H1 (cell line): ENCODE measurements around the gene PGPEP1. TPM values are rescaled to one million over a fixed set of nuclear protein-coding genes. Genes with fewer than 3 reads are reported as not detected.
A peak's percentile ranks its signal among the peaks of the same experiment; 100 is the strongest.

ENCODE experiments used
- CTCF ChIA-PET: fragments of 300-600 bp; sonication (Branson Sonifier 250); formaldehyde crosslinking; loops from one replicate; lab custom pipeline; 2021; ENCODE audit not compliant: partially characterized antibody; lab: Charles Lee
- POLR2A ChIA-PET: fragments of 300-600 bp; sonication (Branson Sonifier 250); formaldehyde crosslinking; loops from one replicate; lab custom pipeline; 2021; ENCODE audit warnings: inconsistent platforms; ENCODE audit not compliant: partially characterized antibody; lab: Charles Lee
- DNase-seq, 2 experiments: peaks; one replicate each; pipeline versions ENCODE4 v3.0.0 to v3.0.0-alpha.2; 2010 to 2022; ENCODE audit warnings: low spot score in 2 of 2, low read depth in 1 of 2, mixed read lengths in 1 of 2
- FAIRE-seq: peaks from 2 replicates; lab custom pipeline; 2011; peaks lifted over from hg19 to GRCh38; lab: Jason Lieb, UNC
- H2AFZ ChIP-seq: 2 replicates; pipeline ENCODE4 v1.8.1; 2012; ENCODE audit warnings: low read length, inconsistent platforms
- H2AK5ac ChIP-seq: 2 replicates; pipeline ENCODE4 v1.6.1; 2013; ENCODE audit warnings: low read depth, low read length
- H2BK120ac ChIP-seq: replicated peaks from 2 replicates; pipeline ENCODE3; 2013; ENCODE audit warnings: low read depth, low read length, inconsistent platforms
- H2BK12ac ChIP-seq: 2 replicates; pipeline ENCODE4 v1.6.1; 2013; ENCODE audit warnings: low read depth, low read length
- H2BK15ac ChIP-seq: 2 replicates; pipeline ENCODE4 v1.6.1; 2013; ENCODE audit warnings: low read length
- H2BK20ac ChIP-seq: 2 replicates; pipeline ENCODE4 v1.6.1; 2013; ENCODE audit warnings: low read length
- H2BK5ac ChIP-seq: 2 replicates; pipeline ENCODE4 v1.6.1; 2013; ENCODE audit warnings: low read depth, low read length
- H3K14ac ChIP-seq: 2 replicates; pipeline ENCODE4 v1.6.1; 2013; ENCODE audit warnings: inconsistent platforms; ENCODE audit not compliant: insufficient read length
- H3K18ac ChIP-seq: 2 replicates; pipeline ENCODE4 v1.6.1; 2013; ENCODE audit warnings: low read length; ENCODE audit errors: extremely low read depth
- H3K23ac ChIP-seq: 2 replicates; pipeline ENCODE4 v1.6.1; 2013; ENCODE audit warnings: inconsistent platforms; ENCODE audit not compliant: insufficient read length
- H3K23me2 ChIP-seq: 2 replicates; pipeline ENCODE4 v1.6.1; 2013; ENCODE audit warnings: low read depth, low read length
- H3K27ac ChIP-seq: 2 replicates; pipeline ENCODE4 v1.6.1; 2011; ENCODE audit warnings: low read depth, low read length, inconsistent platforms
- H3K27me3 ChIP-seq, 4 experiments: replicated peaks in 1 of 4; 1 replicate in 1 of 4; 2 replicates in 3 of 4; pipeline versions ENCODE4 v1.6.1 to v1.8.1; 2011 to 2013; ENCODE audit warnings: low read length in 3 of 4, mild to moderate bottlenecking in 3 of 4, inconsistent platforms in 2 of 4, mixed read lengths in 2 of 4, moderate library complexity in 1 of 4; ENCODE audit not compliant: control insufficient read depth in 3 of 4, insufficient read depth in 3 of 4; ENCODE audit errors: extremely low read depth in 1 of 4
- H3K36me3 ChIP-seq, 4 experiments: 2 replicates each; pipeline versions ENCODE4 v1.6.1 to v1.8.1; 2011 to 2013; ENCODE audit warnings: mild to moderate bottlenecking in 4 of 4, low read length in 3 of 4, moderate library complexity in 2 of 4, control low read depth in 1 of 4, inconsistent platforms in 1 of 4; ENCODE audit not compliant: insufficient read depth in 4 of 4, control insufficient read depth in 2 of 4
- H3K4ac ChIP-seq: replicated peaks from 2 replicates; pipeline ENCODE3; 2013; ENCODE audit warnings: low read length, low read depth, mixed read lengths, inconsistent platforms; ENCODE audit not compliant: insufficient read length
- H3K4me1 ChIP-seq, 4 experiments: replicated peaks in 1 of 4; 1 replicate in 1 of 4; 2 replicates in 3 of 4; pipeline versions ENCODE4 v1.6.1 to v1.8.1; 2011 to 2013; ENCODE audit warnings: low read length in 3 of 4, inconsistent platforms in 2 of 4, mixed read lengths in 1 of 4; ENCODE audit not compliant: insufficient read depth in 4 of 4, control insufficient read depth in 3 of 4
- H3K4me2 ChIP-seq, 2 experiments: 2 replicates each; pipeline versions ENCODE4 v1.6.1 to v1.8.1; 2011 to 2013; ENCODE audit warnings: low read depth in 2 of 2, low read length in 2 of 2, control low read depth in 1 of 2, inconsistent platforms in 1 of 2, mild to moderate bottlenecking in 1 of 2; ENCODE audit not compliant: insufficient read depth in 1 of 2
- H3K4me3 ChIP-seq, 4 experiments: fragments of 200-600, 300-600 bp in 1 of 4; sonication (generic), shearing (Covaris generic), sonication (Bioruptor Twin) in 1 of 4; 2 replicates each; pipeline versions ENCODE4 v1.5.1 to v1.8.1; 2011 to 2016; ENCODE audit warnings: low read length in 4 of 4, low read depth in 3 of 4, control low read depth in 2 of 4, inconsistent platforms in 2 of 4, mild to moderate bottlenecking in 2 of 4, mixed read lengths in 1 of 4, moderate library complexity in 1 of 4; ENCODE audit not compliant: insufficient read depth in 2 of 4; ENCODE audit errors: extremely low read depth in 1 of 4
- H3K56ac ChIP-seq: replicated peaks from 2 replicates; pipeline ENCODE3; 2013; ENCODE audit warnings: low read depth, mild to moderate bottlenecking, mixed read lengths, low read length, inconsistent platforms; ENCODE audit not compliant: insufficient read length
- H3K79me1 ChIP-seq: 2 replicates; pipeline ENCODE4 v1.6.1; 2013; ENCODE audit warnings: low read depth, low read length, control low read depth
- H3K79me2 ChIP-seq, 2 experiments: 2 replicates each; pipeline versions ENCODE4 v1.6.1 to v1.8.1; 2012 to 2013; ENCODE audit warnings: low read length in 2 of 2, mild to moderate bottlenecking in 2 of 2, inconsistent platforms in 1 of 2; ENCODE audit not compliant: insufficient read depth in 2 of 2, control insufficient read depth in 1 of 2
- H3K9ac ChIP-seq, 4 experiments: replicated peaks in 1 of 4; 1 replicate in 1 of 4; 2 replicates in 3 of 4; pipeline versions ENCODE4 v1.6.1 to v1.8.1; 2011 to 2013; ENCODE audit warnings: low read depth in 3 of 4, low read length in 3 of 4, control low read depth in 2 of 4, mild to moderate bottlenecking in 2 of 4, moderate library complexity in 2 of 4, inconsistent platforms in 1 of 4; ENCODE audit errors: extremely low read depth in 1 of 4
- H3K9me3 ChIP-seq, 2 experiments: 2 replicates each; pipeline versions ENCODE4 v1.6.1 to v1.8.1; 2012 to 2013; ENCODE audit warnings: mild to moderate bottlenecking in 2 of 2, moderate library complexity in 2 of 2, control low read depth in 1 of 2, inconsistent platforms in 1 of 2, low read depth in 1 of 2, low read length in 1 of 2, mixed read lengths in 1 of 2; ENCODE audit not compliant: insufficient read depth in 2 of 2
- H4K20me1 ChIP-seq, 2 experiments: replicated peaks in 1 of 2; 2 replicates each; pipeline versions ENCODE3 to v1.8.1; 2011 to 2013; ENCODE audit warnings: inconsistent platforms in 2 of 2, low read length in 2 of 2, mild to moderate bottlenecking in 1 of 2; ENCODE audit not compliant: insufficient read depth in 2 of 2, control insufficient read depth in 1 of 2
- H4K5ac ChIP-seq: 2 replicates; pipeline ENCODE4 v1.6.1; 2013; ENCODE audit warnings: low read length, low read depth, mixed read lengths, inconsistent platforms; ENCODE audit not compliant: insufficient read length
- H4K8ac ChIP-seq: 2 replicates; pipeline ENCODE4 v1.8.0; 2013; ENCODE audit warnings: mild to moderate bottlenecking, moderate library complexity, low read length, inconsistent platforms; ENCODE audit not compliant: insufficient read depth; ENCODE audit errors: extremely low read depth
- H4K91ac ChIP-seq: replicated peaks from 2 replicates; pipeline ENCODE3; 2013; ENCODE audit warnings: low read length, mixed read lengths, inconsistent platforms; ENCODE audit not compliant: insufficient read length
- POLR2A ChIP-seq, 2 experiments: IDR thresholded peaks; 1 replicate in 1 of 2; 2 replicates in 1 of 2; pipeline ENCODE4 v1.6.1; 2011; ENCODE audit warnings: low read depth in 2 of 2, low read length in 2 of 2, mild to moderate bottlenecking in 2 of 2; ENCODE audit errors: control extremely low read depth in 1 of 2
- RBBP5 ChIP-seq: IDR thresholded peaks from 2 replicates; pipeline ENCODE4 v1.7.1; 2012; ENCODE audit warnings: low read depth, mild to moderate bottlenecking, inconsistent platforms, low read length, moderate library complexity, borderline replicate concordance
- WGBS, 2 experiments: shearing (Covaris generic) in 1 of 2; methylation state at CpG; one replicate each; pipeline versions ENCODE4 v1.1.6 to v1.1.7; 2013 to 2015; ENCODE audit warnings: low lambda C conversion rate in 2 of 2, mixed read lengths in 2 of 2, inconsistent platforms in 1 of 2, low coverage in 1 of 2, missing lambda C conversion rate in 1 of 2; ENCODE audit not compliant: insufficient replicate concordance in 2 of 2, insufficient coverage in 1 of 2, insufficient read length in 1 of 2; ENCODE audit errors: extremely low coverage in 1 of 2, missing lambda C conversion rate in 1 of 2; 5-methylcytosine and 5-hydroxymethylcytosine counted together
- polyA plus RNA-seq, 7 experiments: library from polyadenylated mRNA; depleted of rRNA in 3 of 7; stranded (reverse) in 5 of 7; unstranded in 2 of 7; fragments of >200 nt in 5 of 7; fragments of 200-250 nt in 2 of 7; gene quantifications; 1 replicate in 5 of 7; 2 replicates in 1 of 7; 4 replicates in 1 of 7; pipeline versions ENCODE4 v1.2.1 to v1.2.3, GENCODE V29; 2011 to 2013; ENCODE audit warnings: missing spikeins in 2 of 7, mixed read lengths in 2 of 7
- total RNA-seq: library from RNA; stranded (reverse); fragmentation: NEBNext Ultra II Directional; extraction: Animal tissue kit (Norgen Biotek cat#: 25700); gene quantifications from 2 replicates; pipeline ENCODE4 v1.2.1, GENCODE V29; 2021

The PGPEP1 gene
- total and polyA plus RNA-seq, 2 of the 8 experiments (the other 6 are each of a cell fraction or from before 2014, with no cell fraction given) = 17.0 to 33.4 TPM

DNA sequence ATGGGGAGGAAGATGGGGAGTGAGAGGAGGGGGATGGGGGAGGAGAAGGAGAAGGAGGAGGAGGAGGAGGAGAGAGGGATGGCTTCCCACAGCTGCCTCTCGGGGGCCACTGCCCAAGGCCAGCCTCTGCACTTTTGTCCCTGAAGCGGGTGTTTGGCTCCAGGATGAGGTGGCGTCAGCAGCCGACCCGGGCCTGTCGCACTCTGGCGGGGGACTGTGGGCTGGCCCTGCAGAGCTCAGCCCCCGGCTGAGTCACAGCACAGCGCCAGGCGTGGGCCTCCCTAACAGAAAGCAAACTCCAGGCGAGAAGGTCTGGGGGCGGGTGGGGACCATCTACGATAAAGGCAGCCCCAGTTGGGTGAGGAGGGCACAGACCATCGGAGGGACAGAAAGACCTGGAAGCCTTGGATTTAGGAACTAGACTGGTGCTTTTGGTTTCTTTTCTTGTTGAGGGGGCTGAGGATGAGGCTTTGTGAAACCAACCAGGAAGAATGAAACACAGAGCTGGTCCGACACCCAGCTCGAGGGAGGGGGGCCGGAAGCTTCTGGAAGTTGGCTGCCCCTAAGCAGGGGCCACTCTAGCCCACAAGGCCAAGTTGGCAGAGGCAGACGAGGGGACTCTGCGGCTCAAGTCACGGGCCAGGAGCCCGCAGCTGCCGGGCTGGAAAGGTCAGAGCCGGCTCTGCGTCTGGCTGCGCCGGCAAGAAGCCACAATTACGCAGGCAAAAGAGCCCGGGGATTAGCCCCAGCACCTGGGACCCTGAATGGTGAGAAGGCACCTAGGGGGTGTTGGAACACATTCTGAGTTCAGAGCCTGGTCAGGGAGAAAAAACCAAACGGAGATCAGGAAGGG, 35.7 kb upstream of the PGPEP1 start:
- Histone ChIP-seq H3K4me3 (peak overlapping the region in 3 of 4 experiments; percentile 14 to 49 (median 34); a peak in 5 of 8 replicates), H2BK12ac (peak overlapping the region; percentile 35; the same call in 1 of the 2 replicates), H3K14ac (no peak overlapping the region), H3K56ac (no peak overlapping the region), H3K4me2 (peak overlapping the region; percentile 33 to 63), H4K5ac (peak overlapping the region; percentile 89), H3K79me2 (no peaks in the 10 kb centered on the region), H3K23ac (no peak overlapping the region), H3K23me2 (peaks cover 5% of the 10 kb centered on the region; the same call in 1 of the 2 replicates), H4K8ac (peak overlapping the region; percentile 40; the same call in 1 of the 2 replicates), H3K4ac (no peak overlapping the region), H4K91ac (peak overlapping the region; percentile 95), H3K36me3 (peaks cover 7 to 34% (median 18%) of the 10 kb centered on the region in 4 experiments), H2AK5ac (no peak overlapping the region)
- POLR2A ChIA-PET = interaction anchor here (0.7 to 10.4 kb wide), 19 partner anchors 8 to 114 kb away, joined by 3 to 141 read pairs (median 3); partner anchors contain the start of genes JUND, LSM4 and SSBP4
- 14% methylated on average over 28 of the region's 29 CpGs; no CpG with 5 or more reads in 1 of the 2 experiments for WGBS, 2 experiments
- CTCF ChIA-PET = interaction anchor here (0.6 to 5.3 kb wide), 9 partner anchors 12 to 113 kb away, joined by 3 to 48 read pairs (median 3); partner anchors contain the start of genes JUND and LSM4
- no peak for TF ChIP-seq POLR2A (IDR thresholded peaks at IDR 0.05; ENCODE audit: control extremely low read depth in 1 of 2, low read depth in 2 of 2, low read length in 2 of 2)
- TF ChIP-seq RBBP5 = peak; percentile 72; the same call in 1 of the 2 replicates
- TF ChIP-seq, all 59 proteins: peak for 1
- Histone ChIP-seq H3K18ac (peak overlapping the region; percentile 86), H2AFZ (no peak overlapping the region), H2BK5ac (peak overlapping the region; percentile 36), H2BK15ac (no peak overlapping the region), H3K4me1 (peaks cover 0 to 25% (median 10%) of the 10 kb centered on the region in 4 experiments; a peak in 6 of 7 replicates), H3K9me3 (no peaks in the 10 kb centered on the region), H3K27ac (peak overlapping the region; percentile 9; the same call in 1 of the 2 replicates), H3K27me3 (no peaks in the 10 kb centered on the region), H4K20me1 (no peaks in the 10 kb centered on the region), H2BK20ac (no peak overlapping the region), H3K79me1 (no peaks in the 10 kb centered on the region; the same call in 1 of the 2 replicates), H2BK120ac (no peak overlapping the region), H3K9ac (peak overlapping the region in 2 of 4 experiments; percentile 12 to 16; a peak in 3 of 7 replicates)
- FAIRE-seq = no peak
- DNase-seq = no peak
